H9 (cell line): ENCODE measurements around the gene TMEM234. TPM values are rescaled to one million over a fixed set of nuclear protein-coding genes. Genes with fewer than 3 reads are reported as not detected.

Experiments used
- DNase-seq: peaks from one replicate; pipeline ENCODE4 v3.0.0-alpha.2; 2017
- H2AFZ ChIP-seq: one replicate; pipeline ENCODE4 v1.6.1; 2013; ENCODE audit warnings: mild to moderate bottlenecking, low read length, control low read depth, moderate library complexity
- H2AK5ac ChIP-seq: 2 replicates; pipeline ENCODE4 v1.6.1; 2013; ENCODE audit warnings: low read length, control low read depth, mixed read lengths; ENCODE audit not compliant: insufficient read length
- H2BK120ac ChIP-seq: one replicate; pipeline ENCODE4 v1.6.1; 2013; ENCODE audit warnings: low read depth, mild to moderate bottlenecking, low read length, control low read depth, inconsistent platforms; ENCODE audit not compliant: poor library complexity, severe bottlenecking
- H2BK12ac ChIP-seq: 2 replicates; pipeline ENCODE4 v1.6.1; 2013; ENCODE audit warnings: low read length, control low read depth, mixed read lengths, low read depth; ENCODE audit not compliant: insufficient read length
- H2BK15ac ChIP-seq: 2 replicates; pipeline ENCODE4 v1.6.1; 2013; ENCODE audit warnings: low read depth, low read length, control low read depth
- H2BK20ac ChIP-seq: one replicate; pipeline ENCODE4 v1.6.1; 2013; ENCODE audit warnings: low read depth, mild to moderate bottlenecking, low read length, control low read depth, inconsistent platforms; ENCODE audit not compliant: poor library complexity, severe bottlenecking
- H2BK5ac ChIP-seq: 2 replicates; pipeline ENCODE4 v1.6.1; 2013; ENCODE audit warnings: low read length, control low read depth, mixed read lengths; ENCODE audit not compliant: insufficient read length
- H3K14ac ChIP-seq: 2 replicates; pipeline ENCODE4 v1.6.1; 2013; ENCODE audit warnings: low read length, control low read depth; ENCODE audit not compliant: insufficient read depth
- H3K18ac ChIP-seq: 2 replicates; pipeline ENCODE4 v1.6.1; 2013; ENCODE audit warnings: low read depth, mild to moderate bottlenecking, mixed read lengths, low read length, control low read depth; ENCODE audit not compliant: insufficient read length
- H3K23ac ChIP-seq: 2 replicates; pipeline ENCODE4 v1.6.1; 2013; ENCODE audit warnings: low read length, control low read depth, mixed read lengths, low read depth; ENCODE audit not compliant: insufficient read length
- H3K23me2 ChIP-seq: 2 replicates; pipeline ENCODE4 v1.6.1; 2013; ENCODE audit warnings: low read depth, mild to moderate bottlenecking, mixed read lengths, low read length, control low read depth; ENCODE audit not compliant: insufficient read length, poor library complexity, severe bottlenecking
- H3K27ac ChIP-seq: 2 replicates; pipeline ENCODE4 v1.5.1; 2013; ENCODE audit warnings: low read length, control low read depth, mixed read lengths, low read depth; ENCODE audit not compliant: insufficient read length
- H3K27me3 ChIP-seq: 2 replicates; pipeline ENCODE4 v1.6.1; 2013; ENCODE audit warnings: low read length, control low read depth, inconsistent platforms; ENCODE audit not compliant: insufficient read depth
- H3K4ac ChIP-seq: 2 replicates; pipeline ENCODE4 v1.6.1; 2013; ENCODE audit warnings: low read depth, mild to moderate bottlenecking, control low read depth, inconsistent platforms, low read length, moderate library complexity
- H3K4me1 ChIP-seq: 2 replicates; pipeline ENCODE4 v1.6.1; 2013; ENCODE audit warnings: low read length, control low read depth, inconsistent platforms; ENCODE audit not compliant: insufficient read depth
- H3K4me2 ChIP-seq: 2 replicates; pipeline ENCODE4 v1.6.1; 2013; ENCODE audit warnings: low read length, control low read depth, mixed read lengths; ENCODE audit not compliant: insufficient read length, insufficient read depth
- H3K56ac ChIP-seq: 2 replicates; pipeline ENCODE4 v1.6.1; 2013; ENCODE audit warnings: low read depth, mild to moderate bottlenecking, mixed read lengths, low read length, control low read depth; ENCODE audit not compliant: insufficient read length
- H3K79me1 ChIP-seq: 2 replicates; pipeline ENCODE4 v1.6.1; 2013; ENCODE audit warnings: low read depth, mild to moderate bottlenecking, moderate library complexity, low read length, control low read depth, inconsistent platforms; ENCODE audit not compliant: insufficient read depth, poor library complexity, severe bottlenecking
- H3K79me2 ChIP-seq: 2 replicates; pipeline ENCODE4 v1.6.1; 2013; ENCODE audit warnings: low read length, control low read depth, inconsistent platforms; ENCODE audit not compliant: insufficient read depth
- H3K9ac ChIP-seq: 2 replicates; pipeline ENCODE4 v1.6.1; 2013; ENCODE audit warnings: low read length, control low read depth, mixed read lengths; ENCODE audit not compliant: insufficient read length; ENCODE audit errors: extremely low read depth
- H3K9me3 ChIP-seq: one replicate; pipeline ENCODE4 v1.6.1; 2013; ENCODE audit warnings: low read depth, low read length, inconsistent platforms; ENCODE audit not compliant: control insufficient read depth
- H3T11ph ChIP-seq: one replicate; pipeline ENCODE4 v1.6.1; 2013; ENCODE audit warnings: mild to moderate bottlenecking, low read length, control low read depth, inconsistent platforms
- H4K20me1 ChIP-seq: one replicate; pipeline ENCODE4 v1.6.1; 2013; ENCODE audit not compliant: control insufficient read depth, insufficient read length, insufficient read depth
- H4K5ac ChIP-seq: 2 replicates; pipeline ENCODE4 v1.6.1; 2013; ENCODE audit warnings: low read depth, mild to moderate bottlenecking, mixed read lengths, low read length, control low read depth; ENCODE audit not compliant: insufficient read length
- H4K8ac ChIP-seq: replicated peaks from 2 replicates; pipeline ENCODE4 v1.6.1; 2013; ENCODE audit warnings: low read length, control low read depth, mixed read lengths, low read depth; ENCODE audit not compliant: insufficient read length
- H4K91ac ChIP-seq: 2 replicates; pipeline ENCODE4 v1.6.1; 2013; ENCODE audit warnings: low read depth, mild to moderate bottlenecking, moderate library complexity, mixed read lengths, low read length, control low read depth; ENCODE audit not compliant: insufficient read length
- H3K27ac Mint-ChIP-seq, 3 experiments: 2 replicates in 2 of 3; 3 replicates in 1 of 3; pipeline ENCODE4 v1.8.0; 2020 to 2021; ENCODE audit warnings: mixed read lengths in 3 of 3, mild to moderate bottlenecking in 1 of 3, moderate library complexity in 1 of 3
- H3K27me3 Mint-ChIP-seq: 2 replicates; pipeline ENCODE4 v1.8.0; 2021; ENCODE audit warnings: low read depth, mild to moderate bottlenecking, moderate library complexity, mixed read lengths
- H3K36me3 Mint-ChIP-seq, 3 experiments: 2 replicates in 2 of 3; 3 replicates in 1 of 3; pipeline ENCODE4 v1.8.0; 2020 to 2021; ENCODE audit warnings: low read depth in 3 of 3, mixed read lengths in 3 of 3; ENCODE audit not compliant: insufficient read depth in 1 of 3
- H3K4me1 Mint-ChIP-seq, 2 experiments: 2 replicates each; pipeline ENCODE4 v1.8.0; 2020; ENCODE audit warnings: mixed read lengths in 2 of 2
- H3K4me3 Mint-ChIP-seq, 2 experiments: 2 replicates in 1 of 2; 3 replicates in 1 of 2; pipeline ENCODE4 v1.8.0; 2020 to 2021; ENCODE audit warnings: mild to moderate bottlenecking in 2 of 2, mixed read lengths in 2 of 2, moderate library complexity in 1 of 2
- H3K9me3 Mint-ChIP-seq, 2 experiments: 2 replicates in 1 of 2; 3 replicates in 1 of 2; pipeline ENCODE4 v1.8.0; 2020; ENCODE audit warnings: mild to moderate bottlenecking in 2 of 2, mixed read lengths in 2 of 2, moderate library complexity in 1 of 2
- WGBS: extraction: QIAGEN DNeasy Blood & Tissue Kit; methylation state at CpG from one replicate; pipeline ENCODE4 v1.1.7; 2013; ENCODE audit warnings: missing lambda C conversion rate, low lambda C conversion rate, mixed read lengths; ENCODE audit not compliant: insufficient read length; ENCODE audit errors: extremely low coverage; 5-methylcytosine and 5-hydroxymethylcytosine counted together
- total RNA-seq: library from RNA; stranded (reverse); gene quantifications from 2 replicates; pipeline ENCODE4 v1.2.1, GENCODE V29; 2021
- TF ChIP-seq, protein P1 (sequence below): fragments of 200-600 bp; sonication (generic); conservative IDR thresholded peaks from 3 replicates; pipeline ENCODE4 v1.8.0; 2021; ENCODE audit warnings: antibody characterized with exemption, mild to moderate bottlenecking

TMEM234 gene
- total RNA-seq, 1 experiment from 2014 or later: 19.7 TPM

DNA sequence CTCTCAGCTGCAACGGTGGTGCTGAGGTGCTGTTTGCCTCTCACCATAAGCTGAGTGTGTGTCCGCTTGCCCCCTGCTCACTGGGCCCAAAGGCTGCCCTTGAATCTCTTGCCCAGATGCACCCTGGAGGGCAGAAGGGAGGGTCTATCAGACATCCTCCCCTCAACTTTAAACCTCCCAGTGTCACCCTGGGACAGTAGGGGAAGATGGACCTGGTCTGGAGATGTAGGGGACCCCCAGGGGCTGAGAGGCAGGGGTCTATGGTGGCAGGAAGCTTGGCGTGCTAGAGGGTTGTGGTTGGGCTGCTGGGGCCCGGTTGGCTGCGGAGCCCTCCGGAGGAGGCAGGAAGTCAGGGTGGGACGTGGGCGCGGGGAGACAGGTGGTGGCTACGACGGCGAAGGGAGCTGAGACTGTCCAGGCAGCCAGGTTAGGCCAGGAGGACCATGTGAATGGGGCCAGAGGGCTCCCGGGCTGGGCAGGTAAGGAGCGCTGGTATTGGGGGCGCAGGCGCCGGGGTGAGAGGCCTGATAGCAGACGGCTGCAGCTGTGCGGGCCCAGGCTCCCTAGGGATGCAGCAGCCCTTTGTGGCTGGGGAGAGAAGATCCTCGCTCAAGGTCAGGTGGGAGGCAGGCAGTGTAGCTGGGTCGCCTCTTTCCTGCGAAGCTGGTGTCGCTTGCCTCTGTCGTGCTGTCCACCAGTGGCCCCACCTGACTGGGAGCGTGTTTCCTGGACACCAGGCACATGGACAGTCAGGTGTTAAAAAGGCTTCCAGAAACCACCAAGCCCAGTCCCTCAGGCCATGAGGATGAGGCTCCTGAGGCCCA, 29.0 kb upstream of the TMEM234 start, which contains the start of gene LCK:
LCK (plus strand) TSS at position 373 of the 824 bp plus-strand sequence. CDS start 23,065 bp downstream, outside the sequence.
- no peaks in the 10 kb centered on the region for H3K9me3 ChIP-seq
- no peaks in the 10 kb centered on the region for H3K36me3 Mint-ChIP-seq
- no peak within 1 kb of the TSS for H3K56ac ChIP-seq
- H4K91ac ChIP-seq: no peak within 1 kb of the TSS
- H4K8ac ChIP-seq: no peak within 1 kb of the TSS
- H2AFZ ChIP-seq: no peak within 1 kb of the TSS
- TF ChIP-seq, protein P1, sequence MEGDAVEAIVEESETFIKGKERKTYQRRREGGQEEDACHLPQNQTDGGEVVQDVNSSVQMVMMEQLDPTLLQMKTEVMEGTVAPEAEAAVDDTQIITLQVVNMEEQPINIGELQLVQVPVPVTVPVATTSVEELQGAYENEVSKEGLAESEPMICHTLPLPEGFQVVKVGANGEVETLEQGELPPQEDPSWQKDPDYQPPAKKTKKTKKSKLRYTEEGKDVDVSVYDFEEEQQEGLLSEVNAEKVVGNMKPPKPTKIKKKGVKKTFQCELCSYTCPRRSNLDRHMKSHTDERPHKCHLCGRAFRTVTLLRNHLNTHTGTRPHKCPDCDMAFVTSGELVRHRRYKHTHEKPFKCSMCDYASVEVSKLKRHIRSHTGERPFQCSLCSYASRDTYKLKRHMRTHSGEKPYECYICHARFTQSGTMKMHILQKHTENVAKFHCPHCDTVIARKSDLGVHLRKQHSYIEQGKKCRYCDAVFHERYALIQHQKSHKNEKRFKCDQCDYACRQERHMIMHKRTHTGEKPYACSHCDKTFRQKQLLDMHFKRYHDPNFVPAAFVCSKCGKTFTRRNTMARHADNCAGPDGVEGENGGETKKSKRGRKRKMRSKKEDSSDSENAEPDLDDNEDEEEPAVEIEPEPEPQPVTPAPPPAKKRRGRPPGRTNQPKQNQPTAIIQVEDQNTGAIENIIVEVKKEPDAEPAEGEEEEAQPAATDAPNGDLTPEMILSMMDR: no peak
- no peaks in the 10 kb centered on the region for H4K20me1 ChIP-seq
- H3K9me3 Mint-ChIP-seq: no peaks in the 10 kb centered on the region; a peak in 1 of 5 replicates
- H3T11ph ChIP-seq: no peak within 1 kb of the TSS
- no peak within 1 kb of the TSS for H2BK5ac ChIP-seq
- H2BK20ac ChIP-seq: no peak within 1 kb of the TSS
- H3K9ac ChIP-seq: no peak within 1 kb of the TSS
- H3K4me1 ChIP-seq: peaks cover 7% of the 10 kb centered on the region; the same call in 1 of the 2 replicates
- no CpG with 5 or more reads among the region's 25 CpGs for WGBS
- H3K27ac Mint-ChIP-seq: peak within 1 kb of the TSS; percentile 53 to 93 (median 64); a peak in 6 of 7 replicates
- peak within 1 kb of the TSS; percentile 47 for H3K18ac ChIP-seq
- H3K4me1 Mint-ChIP-seq: peaks cover 26 to 32% of the 10 kb centered on the region in 2 experiments
- no peak within 1 kb of the TSS for H4K5ac ChIP-seq
- H3K4ac ChIP-seq: no peak within 1 kb of the TSS
- H3K79me2 ChIP-seq: no peaks in the 10 kb centered on the region
- H3K14ac ChIP-seq: peak within 1 kb of the TSS; percentile 8; the same call in 1 of the 2 replicates
- H3K4me3 Mint-ChIP-seq: peak within 1 kb of the TSS in 1 of 2 experiments; percentile 21; a peak in 1 of 5 replicates
- H2BK15ac ChIP-seq: no peak within 1 kb of the TSS
- no peaks in the 10 kb centered on the region for H3K23me2 ChIP-seq
- no peak within 1 kb of the TSS for H3K4me2 ChIP-seq
- H2AK5ac ChIP-seq: no peak within 1 kb of the TSS
- no peak within 1 kb of the TSS for H2BK120ac ChIP-seq
- no peak within 1 kb of the TSS for H3K23ac ChIP-seq
- DNase-seq: peak; percentile 51
- H3K79me1 ChIP-seq: no peaks in the 10 kb centered on the region
- H3K27ac ChIP-seq: no peak within 1 kb of the TSS
- H2BK12ac ChIP-seq: no peak within 1 kb of the TSS
- H3K27me3 Mint-ChIP-seq: peaks cover 2% of the 10 kb centered on the region; the same call in 1 of the 2 replicates
- H3K27me3 ChIP-seq: no peaks in the 10 kb centered on the region; the same call in 1 of the 2 replicates
